Mucosa of descending colon (tissue), 3 donors: Measurements from ENCODE around the gene TMEM128. TPM values are rescaled to one million over a fixed set of nuclear protein-coding genes. Genes with fewer than 3 reads are reported as not detected.

Experiments
- ATAC-seq: fragments of 200-7000 bp; cut with Tn5 transposase; one replicate; pipeline ENCODE4 v1.9.1; 2020; ENCODE audit warnings: mild to moderate bottlenecking, moderate library complexity
- DNase-seq, 3 donors: peaks; one replicate each; pipeline ENCODE4 v3.0.0-alpha.2; 2020
- H3K36me3 ChIP-seq: fragments of 200-600 bp; one replicate; pipeline ENCODE4 v1.8.0; 2021; ENCODE audit warnings: low read depth, mild to moderate bottlenecking
- H3K4me1 ChIP-seq: fragments of 200-600 bp; one replicate; pipeline ENCODE4 v1.8.0; 2021; ENCODE audit warnings: low read depth, mild to moderate bottlenecking
- H3K4me3 ChIP-seq: fragments of 200-600 bp; one replicate; pipeline ENCODE4 v1.8.0; 2021; ENCODE audit warnings: mild to moderate bottlenecking
- H3K9me3 ChIP-seq: fragments of 200-600 bp; one replicate; pipeline ENCODE4 v1.8.0; 2021; ENCODE audit warnings: mild to moderate bottlenecking
- CTCF ChIP-seq: fragments of 200-600 bp; IDR thresholded peaks from one replicate; pipeline ENCODE4 v1.8.0; 2022; ENCODE audit warnings: antibody characterized with exemption, mild to moderate bottlenecking
- intact Hi-C, 2 donors: fragments of 100-400 bp; cut with DNase I in 1 of 2; cut with micrococcal nuclease in 1 of 2; formaldehyde crosslinking; loops; one replicate each; pipeline versions ENCODE4 v1.11.0 to v1.11.1; 2022; cut with DNase I, micrococcal nuclease
- total RNA-seq, 3 donors: library from RNA; stranded (reverse); fragmentation: NEBNext Ultra II Directional in 2 of 3; extraction: Animal tissue kit (Norgen Biotek cat#: 25700) in 2 of 3; gene quantifications; one replicate each; pipeline versions ENCODE4 v1.2.1 to v1.2.4, GENCODE V29; 2021 to 2023
- donor health status: DM: no; HTN: no; CAD: no; lungs with moderate emphysema.
- donor health status: DM: no; HTN: no; CAD: no.
- donor health status: DM: no; HTN: yes; CAD: no.

The TMEM128 gene
- total RNA-seq, 3 donors from 2014 or later: 14.9 to 20.7 (median 19.6) TPM

GRCh38 chr4:4289597-4289940, 41.5 kb upstream of the TMEM128 start:
- DNase-seq (no peak), ATAC-seq (peak; percentile 24)
- no peak for TF ChIP-seq CTCF
- Histone ChIP-seq H3K4me3 (peak overlapping the region; percentile 80), H3K36me3 (no peaks in the 10 kb centered on the region), H3K4me1 (peaks cover 15% of the 10 kb centered on the region), H3K9me3 (no peaks in the 10 kb centered on the region)
- intact Hi-C loops: no loop called here

GRCh38 chr4:4289055-4289454, 41.0 kb upstream of the TMEM128 start:
- intact Hi-C loops: no loop called here
- Histone ChIP-seq H3K4me3 (no peak overlapping the region), H3K4me1 (peaks cover 15% of the 10 kb centered on the region), H3K9me3 (no peaks in the 10 kb centered on the region), H3K36me3 (no peaks in the 10 kb centered on the region)
- ATAC-seq: no peak
- TF ChIP-seq CTCF: no peak
- DNase-seq: no peak

DNA sequence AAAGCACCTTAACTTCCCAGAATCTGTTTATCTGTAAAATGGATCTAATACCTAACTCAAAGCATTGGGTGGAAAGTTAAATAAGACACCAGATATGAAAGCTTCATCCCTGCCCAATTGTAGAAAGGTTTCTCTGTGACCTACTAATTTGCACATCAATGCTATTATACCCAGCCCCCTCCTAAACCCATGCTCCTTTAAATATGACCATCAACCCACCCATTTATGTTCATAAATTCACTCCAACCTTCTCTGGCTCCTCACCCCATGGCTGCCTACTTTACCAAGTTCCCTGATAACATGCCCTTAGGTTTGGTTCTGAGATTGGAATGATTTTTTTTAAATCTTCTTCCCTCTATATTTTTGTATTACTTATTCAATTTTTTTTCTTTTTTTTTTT, 40.1 kb upstream of the TMEM128 start:
- H3K36me3 ChIP-seq: no peaks in the 10 kb centered on the region
- no peak for DNase-seq
- no peak overlapping the region for H3K4me3 ChIP-seq
- peaks cover 15% of the 10 kb centered on the region for H3K4me1 ChIP-seq
- no peak for TF ChIP-seq CTCF
- no peaks in the 10 kb centered on the region for H3K9me3 ChIP-seq
- intact Hi-C loops: no loop called here
- ATAC-seq: no peak

DNA sequence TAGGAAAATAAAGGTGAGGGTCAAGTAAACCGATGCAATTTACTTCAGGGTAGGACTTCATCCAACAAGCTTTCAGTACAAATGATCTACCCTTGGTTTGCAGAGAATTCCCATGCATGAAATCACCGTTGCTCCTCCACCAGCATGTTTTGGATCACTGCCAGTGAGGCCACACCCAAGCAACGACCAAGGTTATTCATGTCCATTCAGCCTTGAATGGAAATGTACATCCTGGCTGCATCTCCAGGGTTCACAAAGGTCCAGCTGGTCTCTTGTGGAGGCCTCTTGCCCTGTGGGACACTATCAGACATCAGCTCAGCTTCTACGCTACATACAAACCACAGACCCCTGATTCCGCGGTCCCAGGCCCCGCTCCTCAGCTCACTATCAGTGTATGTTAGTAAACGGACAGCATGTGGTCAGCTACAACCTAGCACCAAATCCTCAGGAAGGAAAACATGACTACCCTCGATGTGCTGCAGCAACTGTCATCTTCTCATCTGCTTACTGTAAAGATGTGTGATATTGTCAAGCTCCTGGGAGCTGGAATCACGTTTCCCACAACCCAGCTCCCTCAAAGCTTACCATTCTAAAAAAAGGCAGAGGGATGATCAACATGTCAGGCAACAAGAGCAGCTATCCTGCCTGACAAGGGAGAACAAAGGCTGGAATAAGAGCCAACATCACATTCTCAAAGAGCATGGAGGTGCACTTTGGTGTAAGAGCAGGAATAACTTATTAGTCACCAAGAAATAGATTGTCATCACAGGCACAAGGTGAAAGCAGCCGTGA, 37.0 kb upstream of the TMEM128 start:
- Histone ChIP-seq H3K4me1 (peaks cover 8% of the 10 kb centered on the region), H3K9me3 (no peaks in the 10 kb centered on the region), H3K36me3 (no peaks in the 10 kb centered on the region), H3K4me3 (no peak overlapping the region)
- intact Hi-C loops: no loop called here
- TF ChIP-seq CTCF: no peak
- ATAC-seq (peak; percentile 62), DNase-seq (peak in 2 of 3 donors; percentile 73 to 82)

- ATAC-seq (no peak), DNase-seq (no peak)
- Histone ChIP-seq H3K4me1 (no peaks in the 10 kb centered on the region), H3K4me3 (no peak overlapping the region), H3K36me3 (peaks cover 8% of the 10 kb centered on the region), H3K9me3 (no peaks in the 10 kb centered on the region)
- intact Hi-C loops: no loop called here
- TF ChIP-seq CTCF: no peak
Observed at GRCh38 chr4:4281787-4282186, 33.8 kb upstream of the TMEM128 start.
